Neuronal stem cell (in vitro differentiated cells): ENCODE measurements around the gene HEYL.

Source experiments
- DNase-seq: peaks from one replicate; pipeline ENCODE4 v3.0.0-alpha.2; 2013; ENCODE audit warnings: low spot score
- H2AFZ ChIP-seq: one replicate; pipeline ENCODE4 v1.6.1; 2013; ENCODE audit warnings: mild to moderate bottlenecking, low read length, inconsistent platforms
- H2AK5ac ChIP-seq: 2 replicates; pipeline ENCODE4 v1.6.1; 2013; ENCODE audit warnings: low read depth, mild to moderate bottlenecking, inconsistent platforms, low read length, moderate library complexity, mixed read lengths
- H2BK120ac ChIP-seq: 2 replicates; pipeline ENCODE4 v1.6.1; 2013; ENCODE audit warnings: low read depth, mild to moderate bottlenecking, inconsistent platforms, low read length, moderate library complexity, mixed read lengths
- H2BK12ac ChIP-seq: one replicate; pipeline ENCODE4 v1.6.1; 2013; ENCODE audit warnings: low read length, inconsistent platforms
- H2BK15ac ChIP-seq: 2 replicates; pipeline ENCODE4 v1.6.1; 2013; ENCODE audit warnings: mild to moderate bottlenecking, low read length, inconsistent platforms, mixed read lengths
- H2BK5ac ChIP-seq: one replicate; pipeline ENCODE4 v1.6.1; 2013; ENCODE audit warnings: inconsistent platforms, mild to moderate bottlenecking, low read length, moderate library complexity
- H3K14ac ChIP-seq: one replicate; pipeline ENCODE4 v1.6.1; 2013; ENCODE audit warnings: low read length, inconsistent platforms
- H3K18ac ChIP-seq: 2 replicates; pipeline ENCODE4 v1.6.1; 2013; ENCODE audit warnings: low read length, inconsistent platforms
- H3K23ac ChIP-seq: 2 replicates; pipeline ENCODE4 v1.6.1; 2013; ENCODE audit warnings: low read depth, mild to moderate bottlenecking, mixed read lengths, low read length, inconsistent platforms; ENCODE audit not compliant: poor library complexity
- H3K27ac ChIP-seq: replicated peaks from 3 replicates; pipeline ENCODE4 v1.5.1; 2013; ENCODE audit warnings: low read length, inconsistent platforms
- H3K27me3 ChIP-seq, 3 experiments: 2 replicates each; pipeline ENCODE4 v1.6.1; 2013; ENCODE audit warnings: low read length in 3 of 3, mild to moderate bottlenecking in 2 of 3, inconsistent platforms in 1 of 3, low read depth in 1 of 3, mixed read lengths in 1 of 3, moderate library complexity in 1 of 3; ENCODE audit not compliant: control insufficient read depth in 3 of 3, insufficient read depth in 3 of 3
- H3K36me3 ChIP-seq, 2 donors: replicated peaks in 1 of 2; 2 replicates each; pipeline ENCODE4 v1.6.1; 2013; ENCODE audit warnings: low read length in 2 of 2; ENCODE audit not compliant: control insufficient read depth in 2 of 2, insufficient read depth in 2 of 2
- H3K4ac ChIP-seq: 2 replicates; pipeline ENCODE4 v1.6.1; 2013; ENCODE audit warnings: inconsistent platforms, mild to moderate bottlenecking, low read length, moderate library complexity
- H3K4me1 ChIP-seq, 2 donors: 1 replicate in 1 of 2; 2 replicates in 1 of 2; pipeline ENCODE4 v1.6.1; 2013; ENCODE audit warnings: low read length in 2 of 2, low read depth in 1 of 2; ENCODE audit not compliant: control insufficient read depth in 2 of 2, insufficient read depth in 1 of 2
- H3K4me2 ChIP-seq: one replicate; pipeline ENCODE4 v1.6.1; 2013; ENCODE audit warnings: mild to moderate bottlenecking, low read length, inconsistent platforms; ENCODE audit not compliant: insufficient read depth, poor library complexity, severe bottlenecking
- H3K4me3 ChIP-seq, 2 donors: 2 replicates each; pipeline ENCODE4 v1.5.1; 2013; ENCODE audit warnings: low read length in 2 of 2, mild to moderate bottlenecking in 2 of 2, inconsistent platforms in 1 of 2, moderate library complexity in 1 of 2
- H3K79me1 ChIP-seq: one replicate; pipeline ENCODE4 v1.6.1; 2013; ENCODE audit warnings: low read depth, mild to moderate bottlenecking, inconsistent platforms, low read length, moderate library complexity
- H3K9ac ChIP-seq: one replicate; pipeline ENCODE4 v1.6.1; 2013; ENCODE audit warnings: mild to moderate bottlenecking, low read depth, low read length, inconsistent platforms; ENCODE audit not compliant: poor library complexity
- H3K9me3 ChIP-seq, 2 donors: replicated peaks in 1 of 2; 2 replicates each; pipeline versions ENCODE3 to v1.6.1; 2013; ENCODE audit warnings: low read length in 2 of 2, mild to moderate bottlenecking in 2 of 2, inconsistent platforms in 1 of 2, low read depth in 1 of 2, mixed read lengths in 1 of 2, moderate library complexity in 1 of 2; ENCODE audit not compliant: control insufficient read depth in 2 of 2, insufficient read depth in 1 of 2
- H4K8ac ChIP-seq: one replicate; pipeline ENCODE4 v1.6.1; 2013; ENCODE audit warnings: low read depth, mild to moderate bottlenecking, inconsistent platforms, low read length, moderate library complexity
- H4K91ac ChIP-seq: one replicate; pipeline ENCODE4 v1.6.1; 2013; ENCODE audit warnings: low read length, low read depth, mild to moderate bottlenecking, inconsistent platforms; ENCODE audit not compliant: poor library complexity
- WGBS, 2 donors: extraction: QIAGEN DNeasy Blood & Tissue Kit; methylation state at CpG; one replicate each; pipeline ENCODE4 v1.1.7; 2013; ENCODE audit warnings: missing lambda C conversion rate in 2 of 2, mixed read lengths in 1 of 2; ENCODE audit not compliant: insufficient read length in 2 of 2, insufficient replicate concordance in 1 of 2; ENCODE audit errors: extremely low coverage in 2 of 2; 5-methylcytosine and 5-hydroxymethylcytosine counted together

HEYL gene

DNA sequence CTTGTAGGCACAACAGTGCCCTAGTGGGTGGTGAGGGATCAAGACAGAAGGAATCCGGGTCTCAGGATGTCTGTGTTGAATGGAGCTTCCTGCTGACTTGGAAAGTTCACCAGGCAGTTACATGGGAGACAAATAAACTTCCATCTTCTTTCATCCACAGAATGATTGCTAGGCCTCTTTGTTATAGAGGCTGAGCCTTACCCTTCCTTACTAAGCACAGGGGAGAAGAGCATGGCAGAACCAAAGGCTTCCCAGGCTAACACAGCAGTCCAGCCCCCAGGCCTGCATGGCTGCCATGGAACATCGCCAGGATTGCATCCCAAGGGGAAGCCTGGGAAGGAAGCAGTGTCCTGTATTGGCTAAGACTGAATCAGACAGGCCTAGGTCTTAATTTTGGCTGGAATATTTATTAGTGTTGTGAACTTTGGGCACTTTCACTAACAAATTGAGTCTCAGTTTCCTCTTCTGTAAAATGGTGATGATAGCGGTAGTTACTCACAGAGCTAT is 18.7 kb downstream of the HEYL start:
- H3K27ac ChIP-seq = no peak overlapping the region
- no peak overlapping the region for H3K4me3 ChIP-seq
- peaks cover 0 to 30% (median 0%) of the 10 kb centered on the region in 3 experiments for H3K27me3 ChIP-seq
- no peak overlapping the region for H2BK12ac ChIP-seq
- H3K4me1 ChIP-seq = peaks cover 0 to 2% of the 10 kb centered on the region in 2 donors
- no peak overlapping the region for H3K14ac ChIP-seq
- no peaks in the 10 kb centered on the region for H3K79me1 ChIP-seq
- DNase-seq = no peak
- no CpG with 5 or more reads among the region's 3 CpGs for WGBS, 2 donors
- H2BK120ac ChIP-seq = no peak overlapping the region
- no peak overlapping the region for H2BK15ac ChIP-seq
- peaks cover 0 to 2% of the 10 kb centered on the region in 2 donors for H3K36me3 ChIP-seq
- H4K91ac ChIP-seq = no peak overlapping the region
- H4K8ac ChIP-seq = no peak overlapping the region
- no peak overlapping the region for H2BK5ac ChIP-seq
- H3K23ac ChIP-seq = no peak overlapping the region
- H3K4ac ChIP-seq = no peak overlapping the region
- no peak overlapping the region for H3K9ac ChIP-seq
- H2AK5ac ChIP-seq = no peak overlapping the region
- peaks cover 0 to 5% of the 10 kb centered on the region in 2 donors for H3K9me3 ChIP-seq
- no peak overlapping the region for H3K4me2 ChIP-seq
- H3K18ac ChIP-seq = no peak overlapping the region
- H2AFZ ChIP-seq = no peak overlapping the region

- Histone ChIP-seq H3K27me3 (peaks cover 0 to 8% (median 0%) of the 10 kb centered on the region in 3 experiments), H3K36me3 (peaks cover 0 to 2% of the 10 kb centered on the region in 2 donors), H2BK120ac (no peak overlapping the region), H4K8ac (no peak overlapping the region), H3K9me3 (peaks cover 0 to 5% of the 10 kb centered on the region in 2 donors), H3K4me2 (no peak overlapping the region), H3K4ac (no peak overlapping the region), H2AK5ac (no peak overlapping the region), H3K4me1 (peaks cover 0 to 2% of the 10 kb centered on the region in 2 donors), H2BK5ac (no peak overlapping the region), H2BK12ac (no peak overlapping the region), H3K14ac (no peak overlapping the region), H3K9ac (no peak overlapping the region), H3K27ac (no peak overlapping the region), H3K4me3 (no peak overlapping the region), H2AFZ (no peak overlapping the region), H2BK15ac (no peak overlapping the region), H3K79me1 (no peaks in the 10 kb centered on the region), H3K23ac (no peak overlapping the region), H4K91ac (no peak overlapping the region), H3K18ac (no peak overlapping the region)
- DNase-seq = no peak
- no CpG with 5 or more reads among the region's 4 CpGs for WGBS, 2 donors
These were observed 21.9 kb downstream of the HEYL start for GRCh38 chr1:39617488-39618049.

DNA sequence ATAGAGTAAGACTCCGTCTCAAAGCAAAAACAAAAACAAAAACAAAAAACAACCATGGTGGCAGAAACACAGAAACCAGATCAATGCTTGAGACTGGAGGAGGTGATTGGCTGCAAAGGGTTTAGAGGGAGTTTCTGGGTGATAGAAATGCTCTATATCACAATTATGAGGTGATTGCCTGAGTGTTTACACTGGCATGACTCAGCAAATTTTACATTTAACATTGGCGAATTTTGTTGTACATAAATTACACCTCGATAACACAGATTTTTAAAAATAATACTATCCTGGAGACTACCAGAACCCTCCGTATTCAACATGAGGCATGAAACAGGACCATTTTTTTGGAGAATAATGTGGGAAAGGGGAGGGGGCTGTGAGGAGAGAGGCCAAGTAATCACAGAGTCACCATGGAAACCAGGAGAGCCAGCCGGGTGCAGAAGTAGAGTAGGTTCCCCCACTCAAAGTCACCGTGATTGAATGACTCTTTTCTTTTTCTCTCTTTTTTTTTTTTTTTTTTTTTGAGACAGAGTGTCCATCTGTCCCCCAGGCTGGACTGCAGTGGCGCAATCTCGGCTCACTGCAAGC is 24.3 kb downstream of the HEYL start:
- Histone ChIP-seq H2BK120ac (no peak overlapping the region), H2AK5ac (no peak overlapping the region), H3K4me3 (no peak overlapping the region), H2BK15ac (no peak overlapping the region), H3K9ac (no peak overlapping the region), H3K23ac (no peak overlapping the region), H3K36me3 (peaks cover 0 to 2% of the 10 kb centered on the region in 2 donors), H3K4ac (no peak overlapping the region), H3K4me2 (no peak overlapping the region), H2BK5ac (no peak overlapping the region), H3K18ac (no peak overlapping the region), H3K27me3 (peaks cover 0 to 11% (median 3%) of the 10 kb centered on the region in 3 experiments), H3K79me1 (no peaks in the 10 kb centered on the region), H2AFZ (no peak overlapping the region), H2BK12ac (no peak overlapping the region), H3K14ac (no peak overlapping the region), H4K8ac (no peak overlapping the region), H3K9me3 (peaks cover 0 to 5% of the 10 kb centered on the region in 2 donors), H3K4me1 (peaks cover 0 to 2% of the 10 kb centered on the region in 2 donors), H4K91ac (no peak overlapping the region), H3K27ac (no peak overlapping the region)
- no peak for DNase-seq
- no CpG with 5 or more reads among the region's 8 CpGs for WGBS, 2 donors

DNA sequence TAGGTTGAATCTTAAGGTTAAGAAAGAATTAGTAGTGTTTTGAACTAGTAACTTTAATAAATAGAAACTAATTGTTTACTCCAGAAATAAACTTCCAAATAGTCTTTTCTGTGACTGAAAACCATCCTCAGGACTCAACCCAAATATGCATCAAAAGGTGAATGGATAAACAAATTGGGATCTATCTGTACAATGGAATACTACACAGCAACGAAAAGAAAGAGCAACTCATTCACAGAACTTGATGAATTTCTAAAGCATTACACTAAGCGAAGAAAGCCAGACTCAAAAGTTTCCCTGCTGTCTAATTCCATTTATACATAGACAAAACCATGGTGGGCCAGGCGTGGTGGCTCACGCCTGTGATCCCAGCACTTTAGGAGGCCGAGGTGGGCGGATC is 25.0 kb downstream of the HEYL start:
- H4K91ac ChIP-seq = no peak overlapping the region
- peaks cover 0 to 2% of the 10 kb centered on the region in 2 donors for H3K36me3 ChIP-seq
- peaks cover 0 to 8% (median 6%) of the 10 kb centered on the region in 3 experiments for H3K27me3 ChIP-seq
- H3K79me1 ChIP-seq = no peaks in the 10 kb centered on the region
- H3K23ac ChIP-seq = no peak overlapping the region
- peaks cover 0 to 5% of the 10 kb centered on the region in 2 donors for H3K9me3 ChIP-seq
- H2AK5ac ChIP-seq = no peak overlapping the region
- no peak for DNase-seq
- no peak overlapping the region for H3K14ac ChIP-seq
- peaks cover 0 to 4% of the 10 kb centered on the region in 2 donors for H3K4me1 ChIP-seq
- H2BK15ac ChIP-seq = no peak overlapping the region
- H3K27ac ChIP-seq = no peak overlapping the region
- no peak overlapping the region for H3K4ac ChIP-seq
- H2AFZ ChIP-seq = no peak overlapping the region
- H2BK120ac ChIP-seq = no peak overlapping the region
- H2BK12ac ChIP-seq = no peak overlapping the region
- no peak overlapping the region for H2BK5ac ChIP-seq
- no peak overlapping the region for H3K9ac ChIP-seq
- H3K18ac ChIP-seq = no peak overlapping the region
- no peak overlapping the region for H4K8ac ChIP-seq
- no peak overlapping the region for H3K4me2 ChIP-seq
- WGBS, 2 donors = no CpG with 5 or more reads among the region's 6 CpGs
- H3K4me3 ChIP-seq = no peak overlapping the region
